GM12878 (cell line): ENCODE results near the gene KIF15. TPM values are rescaled to one million over a fixed set of nuclear protein-coding genes. Genes with fewer than 3 reads are reported as not detected.

Source experiments
- ATAC-seq: fragments of 200-7000 bp; cut with Tn5 transposase; 3 replicates; pipeline ENCODE4 v1.9.1; 2020; ENCODE audit warnings: mild to moderate bottlenecking, moderate library complexity
- BruUV-seq: library from RNA; stranded (reverse); fragments of 400-500 nt; replicated peaks from 2 replicates; lab custom pipeline; 2021; lab: Mats Ljungman, UMichigan
- CTCF ChIA-PET: fragments of 300-600 bp; sonication (Branson Sonifier 250); formaldehyde crosslinking; extraction: SDS; loops from one replicate; lab custom pipeline; 2021; ENCODE audit warnings: inconsistent platforms; lab: Yijun Ruan, JAX
- POLR2A ChIA-PET: fragments of 350-600 bp; formaldehyde crosslinking; extraction: SDS; loops from one replicate; lab custom pipeline; 2021; ENCODE audit warnings: inconsistent platforms; lab: Charles Lee
- RAD21 ChIA-PET: fragments of 300-600 bp; sonication (Branson Sonifier 250); formaldehyde crosslinking; loops from one replicate; lab custom pipeline; 2023; ENCODE audit warnings: antibody characterized with exemption; ENCODE audit not compliant: unreplicated experiment; lab: Charles Lee
- SMC1A ChIA-PET: fragments of 300-600 bp; sonication (Branson Sonifier 250); formaldehyde crosslinking; loops from one replicate; lab custom pipeline; 2023; ENCODE audit not compliant: unreplicated experiment, uncharacterized antibody; lab: Charles Lee
- DNase-seq: peaks from one replicate; pipeline ENCODE4 v3.0.0-alpha.2; 2011; ENCODE audit warnings: low read depth, low spot score
- FAIRE-seq: peaks from 3 replicates; lab custom pipeline; 2011; peaks lifted over from hg19 to GRCh38; lab: Jason Lieb, UNC
- H2AFZ ChIP-seq: 2 replicates; pipeline ENCODE4 v1.6.0; 2011; ENCODE audit warnings: low read depth, low read length, control low read depth; ENCODE audit not compliant: control insufficient read depth
- H3K27ac ChIP-seq: 2 replicates; pipeline ENCODE4 v1.5.1; 2011; ENCODE audit warnings: control low read depth; ENCODE audit not compliant: control insufficient read depth, insufficient read depth
- H3K27me3 ChIP-seq, 2 experiments: replicated peaks in 1 of 2; 2 replicates each; pipeline versions ENCODE4 v1.6.0 to v1.6.1; 2011; ENCODE audit warnings: low read length in 1 of 2; ENCODE audit not compliant: control insufficient read depth in 2 of 2, insufficient read depth in 2 of 2
- H3K36me3 ChIP-seq, 2 experiments: 2 replicates each; pipeline ENCODE4 v1.5.1; 2011; ENCODE audit warnings: low read length in 1 of 2; ENCODE audit not compliant: control insufficient read depth in 2 of 2, insufficient read depth in 2 of 2
- H3K4me1 ChIP-seq: 2 replicates; pipeline ENCODE4 v1.6.1; 2011; ENCODE audit warnings: mild to moderate bottlenecking, low read length, moderate library complexity, mixed read lengths; ENCODE audit not compliant: control insufficient read depth, insufficient read depth
- H3K4me2 ChIP-seq: 2 replicates; pipeline ENCODE4 v1.6.0; 2011; ENCODE audit warnings: control low read depth; ENCODE audit not compliant: control insufficient read depth, insufficient read depth
- H3K4me3 ChIP-seq: fragments of 200-600 bp; sonication (generic); 2 replicates; pipeline ENCODE4 v1.5.1; 2016
- H3K79me2 ChIP-seq: 2 replicates; pipeline ENCODE4 v1.6.0; 2011; ENCODE audit warnings: low read length; ENCODE audit not compliant: control insufficient read depth, insufficient read depth
- H3K9ac ChIP-seq: 2 replicates; pipeline ENCODE4 v1.8.0; 2011; ENCODE audit warnings: low read length, control low read depth, mixed read lengths; ENCODE audit not compliant: control insufficient read depth, insufficient read depth
- H3K9me3 ChIP-seq: replicated peaks from 3 replicates; pipeline ENCODE4 v1.5.1; 2011; ENCODE audit warnings: mild to moderate bottlenecking, low read length; ENCODE audit not compliant: control insufficient read depth, insufficient read depth
- H4K20me1 ChIP-seq: 2 replicates; pipeline ENCODE4 v1.6.0; 2011; ENCODE audit not compliant: control insufficient read depth, insufficient read depth
- BRCA1 ChIP-seq: IDR thresholded peaks from 2 replicates; pipeline ENCODE4 v1.6.1; 2011; ENCODE audit warnings: low read depth, low read length, improper control_type of control experiment
- E2F8 ChIP-seq: fragments of 450-650 bp; IDR thresholded peaks from 2 replicates; pipeline ENCODE4 v1.6.1; 2018; ENCODE audit warnings: mild to moderate bottlenecking, low read depth, moderate library complexity; ENCODE audit not compliant: partially characterized antibody
- EP300 ChIP-seq, 2 experiments: fragments of 150-350 bp in 1 of 2; IDR thresholded peaks; 2 replicates each; pipeline ENCODE4 v1.6.1; 2011 to 2012; ENCODE audit warnings: low read depth in 2 of 2, low read length in 2 of 2, borderline replicate concordance in 1 of 2, improper control_type of control experiment in 1 of 2, inconsistent platforms in 1 of 2; ENCODE audit not compliant: control insufficient read depth in 1 of 2
- HDAC2 ChIP-seq: fragments of 200-600 bp; sonication (generic); IDR thresholded peaks from 2 replicates; pipeline ENCODE4 v1.6.1; 2017
- NBN ChIP-seq: fragments of 450-650 bp; IDR thresholded peaks from 2 replicates; pipeline ENCODE4 v1.6.1; 2016
- POLR2A ChIP-seq: IDR thresholded peaks from 2 replicates; pipeline ENCODE4 v1.6.1; 2011; ENCODE audit warnings: low read depth, mild to moderate bottlenecking, low read length
- RBBP5 ChIP-seq: fragments of 200-600 bp; sonication (generic); conservative IDR thresholded peaks from 2 replicates; pipeline ENCODE4 v1.6.1; 2016
- RELB ChIP-seq: fragments of 450-650 bp; IDR thresholded peaks from 2 replicates; pipeline ENCODE4 v1.6.1; 2017; ENCODE audit warnings: low read depth, mild to moderate bottlenecking, moderate library complexity
- SPI1 ChIP-seq: IDR thresholded peaks from 2 replicates; pipeline ENCODE4 v1.6.1; 2011; ENCODE audit warnings: low read depth, mild to moderate bottlenecking, low read length, moderate library complexity, borderline replicate concordance; ENCODE audit not compliant: insufficient read depth
- ZBTB11 ChIP-seq: fragments of 450-650 bp; formaldehyde crosslinking; IDR thresholded peaks from 2 replicates; pipeline ENCODE4 v1.5.0; 2022; ENCODE audit warnings: mild to moderate bottlenecking, missing genetic modification characterization
- ZNF384 ChIP-seq: IDR thresholded peaks from 2 replicates; pipeline ENCODE4 v1.6.1; 2012; ENCODE audit warnings: low read depth, mild to moderate bottlenecking, low read length, improper control_type of control experiment, borderline replicate concordance
- WGBS: methylation state at CpG from one replicate; pipeline ENCODE4 v1.1.6; 2016; ENCODE audit warnings: low lambda C conversion rate; ENCODE audit not compliant: insufficient replicate concordance, insufficient coverage; ENCODE audit errors: missing lambda C conversion rate; 5-methylcytosine and 5-hydroxymethylcytosine counted together
- in situ Hi-C: fragments of 300-500 bp; cut with MboI; formaldehyde crosslinking; loops from 9 replicates; pipeline ENCODE4 v1.14.3; 2018; ENCODE audit warnings: mixed read lengths
- intact Hi-C: fragments of 100-400 bp; cut with micrococcal nuclease; formaldehyde crosslinking; loops from one replicate; pipeline ENCODE4 v1.14.2; 2022; ENCODE audit not compliant: unreplicated experiment
- polyA plus RNA-seq, 11 experiments: library from polyadenylated mRNA; depleted of rRNA in 4 of 11; unstranded in 6 of 11; stranded (reverse) in 5 of 11; fragments of >200 nt; fragmentation: Nextera tagmentation in 4 of 11; fragmentation: Illumina TruSeq in 1 of 11; extraction: Ambion mirVana in 4 of 11; extraction: Trizol in 1 of 11; gene quantifications; 1 replicate in 1 of 11; 2 replicates in 10 of 11; pipeline versions ENCODE4 v1.2.1 to v1.2.3, GENCODE V29; 2011 to 2016; ENCODE audit warnings: inconsistent platforms in 2 of 11, missing spikeins in 2 of 11, low read depth in 1 of 11
- total RNA-seq, 4 experiments: library from RNA; depleted of rRNA in 3 of 4; stranded (reverse); fragments of >200 nt in 3 of 4; fragmentation: Illumina TruSeq in 1 of 4; extraction: Trizol in 1 of 4; gene quantifications; 2 replicates each; pipeline versions ENCODE4 v1.2.1 to v1.2.3, GENCODE V29; 2013 to 2021
- TF ChIP-seq, protein P1 (sequence below): fragments of 450-650 bp; IDR thresholded peaks from 2 replicates; pipeline ENCODE4 v1.6.1; 2016; ENCODE audit warnings: mild to moderate bottlenecking, moderate library complexity, borderline replicate concordance

KIF15 gene
- total and polyA plus RNA-seq, 10 of the 15 experiments (the other 5 are each of a cell fraction or from before 2014, with no cell fraction given), result 12.3 to 51.8 (median 26.0) TPM

DNA sequence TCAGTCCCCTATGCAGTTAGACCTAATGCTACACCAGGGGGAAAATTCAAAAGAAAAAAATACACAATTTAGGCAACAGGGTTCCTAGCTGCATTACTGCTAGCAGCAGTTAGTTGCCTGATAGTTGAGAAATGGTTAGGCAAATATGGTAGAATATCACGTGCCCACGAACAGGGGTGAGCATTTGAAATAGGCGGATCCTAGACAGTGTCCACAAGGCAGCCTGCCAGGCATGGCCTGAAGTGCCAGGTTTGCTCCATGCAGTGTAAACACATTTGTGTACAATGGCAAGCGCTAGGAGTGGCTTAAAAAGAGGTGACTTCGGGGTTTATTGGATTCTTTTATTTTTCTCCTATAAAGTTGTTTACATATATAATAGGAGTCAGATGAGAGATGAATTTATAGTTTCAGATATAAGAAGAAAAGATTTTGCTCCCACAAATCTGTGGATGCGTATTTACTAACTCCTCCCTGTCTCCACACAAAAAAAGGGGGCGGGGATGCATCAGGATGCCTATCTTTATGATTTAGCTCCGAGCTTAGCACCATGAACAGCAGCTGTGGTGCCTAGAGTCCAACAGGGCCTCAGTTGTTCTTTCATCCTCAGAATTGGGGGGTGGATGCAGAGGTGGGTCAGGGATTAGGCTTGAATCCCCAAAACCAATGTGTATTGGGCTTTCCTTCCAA, 108.9 kb downstream of the KIF15 start:
- Histone ChIP-seq H3K27ac (no peak overlapping the region), H3K9me3 (no peaks in the 10 kb centered on the region), H3K4me2 (no peak overlapping the region), H3K27me3 (no peaks in the 10 kb centered on the region), H3K36me3 (no peaks in the 10 kb centered on the region), H3K4me1 (no peaks in the 10 kb centered on the region), H4K20me1 (no peaks in the 10 kb centered on the region), H3K79me2 (no peaks in the 10 kb centered on the region), H3K9ac (no peak overlapping the region), H2AFZ (no peak overlapping the region), H3K4me3 (no peak overlapping the region)
- ChIA-PET POLR2A (no interaction called here), SMC1A (no interaction called here), RAD21 (no interaction called here), CTCF (no interaction called here)
- no TSS peak for BruUV-seq
- ATAC-seq (no peak), FAIRE-seq (no peak), DNase-seq (no peak)
- intact Hi-C loops (no loop called here), in situ Hi-C loops (no loop called here)
- 71% methylated on average over 8 of the region's 8 CpGs for WGBS
- TF ChIP-seq NBN (no peak), E2F8 (no peak), ZNF384 (no peak), HDAC2 (no peak), SPI1 (no peak), RBBP5 (no peak), EP300 (IDR thresholded peaks at IDR 0.05; ENCODE audit: borderline replicate concordance in 1 of 2, control insufficient read depth in 1 of 2, low read depth in 2 of 2, low read length in 2 of 2) (no peak), POLR2A (no peak), BRCA1 (no peak), RELB (no peak), ZBTB11 (CRISPR knock-in tag) (no peak)
- TF ChIP-seq, protein P1, sequence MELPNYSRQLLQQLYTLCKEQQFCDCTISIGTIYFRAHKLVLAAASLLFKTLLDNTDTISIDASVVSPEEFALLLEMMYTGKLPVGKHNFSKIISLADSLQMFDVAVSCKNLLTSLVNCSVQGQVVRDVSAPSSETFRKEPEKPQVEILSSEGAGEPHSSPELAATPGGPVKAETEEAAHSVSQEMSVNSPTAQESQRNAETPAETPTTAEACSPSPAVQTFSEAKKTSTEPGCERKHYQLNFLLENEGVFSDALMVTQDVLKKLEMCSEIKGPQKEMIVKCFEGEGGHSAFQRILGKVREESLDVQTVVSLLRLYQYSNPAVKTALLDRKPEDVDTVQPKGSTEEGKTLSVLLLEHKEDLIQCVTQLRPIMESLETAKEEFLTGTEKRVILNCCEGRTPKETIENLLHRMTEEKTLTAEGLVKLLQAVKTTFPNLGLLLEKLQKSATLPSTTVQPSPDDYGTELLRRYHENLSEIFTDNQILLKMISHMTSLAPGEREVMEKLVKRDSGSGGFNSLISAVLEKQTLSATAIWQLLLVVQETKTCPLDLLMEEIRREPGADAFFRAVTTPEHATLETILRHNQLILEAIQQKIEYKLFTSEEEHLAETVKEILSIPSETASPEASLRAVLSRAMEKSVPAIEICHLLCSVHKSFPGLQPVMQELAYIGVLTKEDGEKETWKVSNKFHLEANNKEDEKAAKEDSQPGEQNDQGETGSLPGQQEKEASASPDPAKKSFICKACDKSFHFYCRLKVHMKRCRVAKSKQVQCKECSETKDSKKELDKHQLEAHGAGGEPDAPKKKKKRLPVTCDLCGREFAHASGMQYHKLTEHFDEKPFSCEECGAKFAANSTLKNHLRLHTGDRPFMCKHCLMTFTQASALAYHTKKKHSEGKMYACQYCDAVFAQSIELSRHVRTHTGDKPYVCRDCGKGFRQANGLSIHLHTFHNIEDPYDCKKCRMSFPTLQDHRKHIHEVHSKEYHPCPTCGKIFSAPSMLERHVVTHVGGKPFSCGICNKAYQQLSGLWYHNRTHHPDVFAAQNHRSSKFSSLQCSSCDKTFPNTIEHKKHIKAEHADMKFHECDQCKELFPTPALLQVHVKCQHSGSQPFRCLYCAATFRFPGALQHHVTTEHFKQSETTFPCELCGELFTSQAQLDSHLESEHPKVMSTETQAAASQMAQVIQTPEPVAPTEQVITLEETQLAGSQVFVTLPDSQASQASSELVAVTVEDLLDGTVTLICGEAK, result no peak
